RWPE1 (cell line): ENCODE data around the gene DAPK2.

Experiments used
- CTCF ChIA-PET: fragments of 350-600 bp; sonication (Branson Sonifier 250); formaldehyde crosslinking; extraction: SDS; loops from one replicate; lab custom pipeline; 2021; lab: Yijun Ruan, JAX
- POLR2A ChIA-PET: fragments of 400-600 bp; formaldehyde crosslinking; extraction: SDS; loops from one replicate; lab custom pipeline; 2020; ENCODE audit warnings: antibody characterized with exemption; ENCODE audit not compliant: low non-redundant PET; lab: Yijun Ruan, JAX
- DNase-seq: peaks from one replicate; pipeline ENCODE4 v3.0.0; 2012; ENCODE audit warnings: low spot score
- H3K27ac ChIP-seq: fragments of 450-650 bp; 2 replicates; pipeline ENCODE4 v1.5.1; 2017
- CTCF ChIP-seq: fragments of 450-650 bp; conservative IDR thresholded peaks from 2 replicates; pipeline ENCODE4 v1.5.1; 2017; ENCODE audit warnings: low read depth, mild to moderate bottlenecking

DAPK2 gene

GRCh38 chr15:63985221-63986184 is 60.8 kb downstream of the DAPK2 start:
- DNase-seq: no peak
- no peak for TF ChIP-seq CTCF
- H3K27ac ChIP-seq: no peak overlapping the region
- ChIA-PET CTCF (interaction anchor here (1.1 kb wide), 1 partner anchor 40 kb away, joined by 4 read pairs; no protein-coding TSS in a partner anchor), POLR2A (no interaction called here)

DNA sequence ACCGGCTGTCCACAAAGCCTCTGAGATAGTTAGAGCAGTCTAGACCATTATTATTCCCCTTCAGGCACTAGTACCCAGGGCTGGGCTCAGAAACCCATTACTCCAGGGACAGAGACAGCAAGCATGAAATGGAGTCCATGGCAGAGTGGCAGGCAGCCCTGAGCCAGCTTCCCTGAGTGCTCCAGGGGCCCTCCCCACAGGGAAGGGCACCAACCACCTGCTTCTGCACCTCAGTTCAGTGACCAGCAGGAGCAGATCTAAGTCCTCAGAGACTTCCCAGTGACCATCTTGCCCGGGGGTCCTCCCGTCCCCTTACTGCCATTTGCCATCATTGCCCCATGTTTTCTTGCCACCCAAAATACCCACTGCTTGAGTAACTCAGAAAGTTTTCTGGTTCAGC is 62.0 kb downstream of the DAPK2 start:
- no peak for DNase-seq
- ChIA-PET CTCF (interaction anchor here (1.1 to 1.8 kb wide), 2 partner anchors 39 kb away, joined by 4 to 6 read pairs; no protein-coding TSS in a partner anchor), POLR2A (no interaction called here)
- no peak for TF ChIP-seq CTCF
- H3K27ac ChIP-seq: no peak overlapping the region

DNA sequence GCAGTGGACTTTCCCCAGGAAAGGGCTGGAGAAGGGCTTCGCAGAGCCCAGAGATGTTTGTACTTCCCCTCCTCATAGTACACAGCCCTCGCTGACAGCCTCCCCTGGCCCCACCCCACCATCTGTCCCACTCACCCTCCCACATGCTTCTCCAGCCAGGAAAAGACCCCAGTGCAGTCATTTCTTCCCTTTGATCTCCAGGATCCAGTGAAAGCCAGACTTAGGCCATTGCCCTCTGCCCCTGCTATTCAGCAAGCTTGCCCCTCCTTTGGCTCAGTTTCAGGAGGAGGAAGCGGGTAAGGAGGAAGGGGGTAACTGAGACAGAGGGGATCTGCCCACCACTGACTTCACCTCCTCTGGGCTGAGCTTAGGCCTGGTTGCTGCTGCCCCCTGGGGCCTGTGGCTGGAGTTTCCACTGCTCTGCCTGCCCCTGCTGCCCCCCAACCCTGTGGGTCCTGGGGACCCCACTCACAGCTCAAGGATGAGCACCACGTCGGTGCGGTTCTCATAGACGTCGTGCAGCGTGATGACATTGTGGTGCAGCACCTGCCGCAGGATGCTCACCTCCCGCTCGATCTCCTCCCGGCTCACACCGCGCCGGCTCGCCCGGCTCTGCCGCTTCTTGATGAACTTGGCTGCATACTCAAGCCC is 63.1 kb downstream of the DAPK2 start:
- TF ChIP-seq CTCF: no peak
- no peak overlapping the region for H3K27ac ChIP-seq
- ChIA-PET CTCF (interaction anchor here (0.6 to 1.8 kb wide), 2 partner anchors 38 to 83 kb away, joined by 3 to 6 read pairs; no protein-coding TSS in a partner anchor), POLR2A (no interaction called here)
- no peak for DNase-seq

- DNase-seq: no peak
- TF ChIP-seq CTCF: no peak
- peak overlapping the region; percentile 43 for H3K27ac ChIP-seq
- ChIA-PET CTCF (interaction anchor here (0.6 to 1.8 kb wide), 3 partner anchors 37 to 84 kb away, joined by 3 to 6 read pairs (median 6); partner anchors contain the start of gene DAPK2), POLR2A (no interaction called here)
These were observed 63.9 kb downstream of the DAPK2 start for GRCh38 chr15:63982381-63982854.

- POLR2A ChIA-PET: interaction anchor here (0.7 kb wide), 1 partner anchor 14 kb away, joined by 5 read pairs; no protein-coding TSS in a partner anchor
- H3K27ac ChIP-seq: peak overlapping the region; percentile 43
- TF ChIP-seq CTCF: no peak
- peak; percentile 88 for DNase-seq
- CTCF ChIA-PET: interaction anchor here (1.1 to 2.3 kb wide), 2 partner anchors 36 to 65 kb away, joined by 6 to 11 read pairs; partner anchors contain the start of gene DAPK2
These were observed 64.5 kb downstream of the DAPK2 start for GRCh38 chr15:63981596-63982320.
